GM19397 (cell line): Measurements from ENCODE around the gene BCAS2.

Experiments
- ATAC-seq: cut with Tn5 transposase; IDR thresholded peaks from one replicate; pipeline ENCODE4 v1.9.1; 2021; ENCODE audit warnings: mild to moderate bottlenecking, moderate library complexity; ENCODE audit not compliant: unreplicated experiment

BCAS2 gene

GRCh38 chr1:114561333-114561732, 20.1 kb downstream of the BCAS2 start:
- no peak for ATAC-seq

GRCh38 chr1:114559356-114559755, 22.1 kb downstream of the BCAS2 start:
- no peak for ATAC-seq

- ATAC-seq: no peak
Measured at GRCh38 chr1:114558544-114558943, 22.9 kb downstream of the BCAS2 start.

- ATAC-seq: no peak
Measured at GRCh38 chr1:114554577-114554976, 26.8 kb downstream of the BCAS2 start.

GRCh38 chr1:114552106-114552639, 29.2 kb downstream of the BCAS2 start:
- ATAC-seq: no peak

GRCh38 chr1:114551400-114551799, 30.0 kb downstream of the BCAS2 start:
- no peak for ATAC-seq

GRCh38 chr1:114550336-114550735, 31.1 kb downstream of the BCAS2 start:
- ATAC-seq: no peak

GRCh38 chr1:114549137-114549536, 32.3 kb downstream of the BCAS2 start:
- ATAC-seq: no peak

GRCh38 chr1:114547076-114547475, 34.3 kb downstream of the BCAS2 start:
- ATAC-seq: no peak

- ATAC-seq: no peak
Measured at GRCh38 chr1:114545796-114546195, 35.6 kb downstream of the BCAS2 start.

GRCh38 chr1:114545315-114545714, 36.1 kb downstream of the BCAS2 start:
- no peak for ATAC-seq

- no peak for ATAC-seq
Measured at GRCh38 chr1:114540821-114541220, 40.6 kb downstream of the BCAS2 start.

- no peak for ATAC-seq
Measured at GRCh38 chr1:114540272-114540671, 41.1 kb downstream of the BCAS2 start.

- ATAC-seq: no peak
Measured at GRCh38 chr1:114536043-114536442, 45.4 kb downstream of the BCAS2 start.

- no peak for ATAC-seq
Measured at GRCh38 chr1:114535401-114535800, 46.0 kb downstream of the BCAS2 start.

GRCh38 chr1:114531094-114531493, 50.3 kb downstream of the BCAS2 start:
- no peak for ATAC-seq

- ATAC-seq: no peak
Measured at GRCh38 chr1:114530224-114530623, 51.2 kb downstream of the BCAS2 start.

GRCh38 chr1:114524944-114525343, 56.5 kb downstream of the BCAS2 start:
- no peak for ATAC-seq

GRCh38 chr1:114522264-114522575, 59.2 kb downstream of the BCAS2 start:
- ATAC-seq: no peak

GRCh38 chr1:114521396-114522263, 59.8 kb downstream of the BCAS2 start:
- no peak for ATAC-seq
